Measurements from ENCODE around the gene SLC17A8. TPM values are rescaled to one million over a fixed set of nuclear protein-coding genes. Genes with fewer than 3 reads are reported as not detected.
"Not testable (repeated sequence)": the region's sequence is repeated elsewhere in the genome, so short reads cannot be mapped to it uniquely, and the experiment has no call there.

The SLC17A8 gene
- total RNA-seq = not detected
- long read RNA-seq, donor 1 = 0 reads
- long read RNA-seq, donor 2 = 0 reads

GRCh38 chr12:100356644-100357223, at the start of gene SLC17A8:
Gene SLC17A8 (plus strand): TSS chr12:100357074. CDS start chr12:100357392, 318 bp downstream.
- intact Hi-C loops (cut with DNase I) = no loop called here
- no peak for DNase-seq (ENCODE audit: low spot score)

DNA sequence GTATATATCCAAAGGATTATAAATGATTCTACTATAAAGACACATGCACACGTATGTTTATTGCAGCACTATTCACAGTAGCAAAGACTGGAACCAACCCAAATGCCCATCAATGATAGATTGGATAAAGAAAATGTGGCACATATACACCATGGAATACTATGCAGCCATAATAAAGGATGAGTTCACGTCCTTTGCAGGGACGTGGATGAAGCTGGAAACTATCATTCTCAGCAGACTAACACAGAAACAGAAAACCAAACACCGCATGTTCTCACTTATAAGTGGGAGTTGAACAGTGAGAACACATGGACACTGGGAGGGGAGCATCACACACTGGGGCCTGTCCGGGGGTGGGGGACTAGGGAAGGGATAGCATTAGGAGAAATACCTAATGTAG, 48.7 kb upstream of the SLC17A8 start:
- intact Hi-C loops (cut with DNase I); DNase-seq (ENCODE audit: low spot score): not testable (repeated sequence)

DNA sequence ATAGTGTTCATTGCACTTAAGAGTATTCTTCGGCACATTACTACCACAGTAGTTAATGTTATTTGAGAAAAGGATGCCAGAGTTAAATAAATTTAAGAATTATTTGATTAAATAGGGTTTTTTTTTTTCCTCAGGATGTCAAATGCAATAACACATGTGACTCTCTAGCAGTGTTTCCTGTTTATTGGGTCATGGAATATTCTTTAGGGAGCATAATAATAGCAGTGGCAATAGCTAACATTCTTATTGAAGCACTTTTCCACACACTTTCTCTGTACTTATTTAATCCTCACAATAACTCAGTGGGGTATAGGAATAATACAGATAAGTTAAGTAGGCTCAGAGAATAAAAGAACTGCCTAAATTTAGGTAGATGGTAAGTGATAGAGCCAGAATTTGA, 45.6 kb upstream of the SLC17A8 start:
- intact Hi-C loops (cut with DNase I) = no loop called here
- no peak for DNase-seq (ENCODE audit: low spot score)

GRCh38 chr12:100317371-100317770, 39.5 kb upstream of the SLC17A8 start:
- no peak for DNase-seq (ENCODE audit: low spot score)
- intact Hi-C loops (cut with DNase I) = no loop called here

GRCh38 chr12:100324498-100324897, 32.4 kb upstream of the SLC17A8 start:
- no peak for DNase-seq (ENCODE audit: low spot score)
- intact Hi-C loops (cut with DNase I) = no loop called here

DNA sequence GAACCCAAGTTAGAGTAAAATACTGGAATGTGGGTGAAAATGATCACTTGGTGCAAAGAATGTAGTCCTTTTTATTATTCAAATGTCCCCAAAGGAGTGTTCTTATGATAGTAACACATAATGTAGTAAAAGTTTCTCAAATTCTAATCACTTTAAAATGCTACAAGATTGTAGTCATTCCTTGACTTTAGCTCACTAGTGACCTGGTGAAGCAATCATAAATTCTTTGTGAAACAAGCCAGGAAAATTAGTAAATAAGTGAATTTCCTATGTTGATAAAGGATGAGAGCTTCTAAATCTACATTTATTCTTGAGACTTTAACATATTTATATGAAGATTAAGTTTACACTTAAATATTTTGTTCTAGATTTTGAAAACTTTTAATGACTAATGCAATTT, 30.7 kb upstream of the SLC17A8 start:
- no peak for DNase-seq (ENCODE audit: low spot score)
- intact Hi-C loops (cut with DNase I) = no loop called here

DNA sequence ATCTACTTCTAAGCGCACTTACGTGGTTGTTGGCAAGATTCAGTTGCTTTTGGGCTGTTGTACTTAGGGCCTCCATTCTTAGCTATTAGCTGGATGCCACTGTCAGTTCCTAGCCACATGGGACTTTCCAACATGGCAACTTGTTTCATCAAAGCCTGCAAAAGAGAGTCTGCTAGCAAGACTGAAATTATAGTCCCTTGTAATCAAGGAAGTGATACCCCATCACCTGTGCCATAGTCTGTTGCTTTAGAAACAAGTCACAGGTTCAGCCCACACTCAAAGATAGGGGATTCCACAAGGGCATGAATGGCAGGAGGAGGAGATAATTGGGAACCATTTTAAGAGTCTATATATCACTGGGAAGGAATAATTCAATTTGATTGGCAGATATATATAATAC, 27.1 kb upstream of the SLC17A8 start:
- no peak for DNase-seq (ENCODE audit: low spot score)
- intact Hi-C loops (cut with DNase I) = loop anchor here in 1 of 2 donors (2.0 kb wide), 1 partner anchor 267 kb away; no protein-coding TSS in a partner anchor

- intact Hi-C loops (cut with DNase I) = loop anchor here in 1 of 2 donors (2.0 kb wide), 1 partner anchor 269 kb away; no protein-coding TSS in a partner anchor
- DNase-seq (ENCODE audit: low spot score) = no peak
Observed at GRCh38 chr12:100331871-100332270, 25.0 kb upstream of the SLC17A8 start.

GRCh38 chr12:100332852-100333251, 24.0 kb upstream of the SLC17A8 start:
- intact Hi-C loops (cut with DNase I) = no loop called here
- DNase-seq (ENCODE audit: low spot score) = no peak

DNA sequence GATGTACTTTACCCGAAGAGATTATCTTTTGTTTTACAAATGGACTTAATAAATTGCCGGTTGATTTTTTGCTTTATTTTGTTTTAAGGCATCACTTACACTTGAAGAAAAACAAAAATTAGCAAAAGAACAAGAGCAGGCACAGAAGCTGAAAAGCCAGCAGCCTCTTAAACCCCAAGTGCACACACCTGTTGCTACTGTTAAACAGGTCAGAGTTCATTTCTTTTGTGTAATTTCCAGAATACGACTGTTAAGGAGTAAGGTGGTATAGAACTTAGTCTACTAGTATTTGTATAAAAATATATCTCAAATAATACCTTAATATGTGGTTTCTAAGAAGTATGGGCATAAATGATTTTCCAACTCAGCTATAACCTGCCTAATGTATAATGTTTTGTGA, 19.6 kb upstream of the SLC17A8 start:
- DNase-seq (ENCODE audit: low spot score) = no peak
- intact Hi-C loops (cut with DNase I) = no loop called here

GRCh38 chr12:100337727-100338126, 19.1 kb upstream of the SLC17A8 start:
- intact Hi-C loops (cut with DNase I) = no loop called here

DNA sequence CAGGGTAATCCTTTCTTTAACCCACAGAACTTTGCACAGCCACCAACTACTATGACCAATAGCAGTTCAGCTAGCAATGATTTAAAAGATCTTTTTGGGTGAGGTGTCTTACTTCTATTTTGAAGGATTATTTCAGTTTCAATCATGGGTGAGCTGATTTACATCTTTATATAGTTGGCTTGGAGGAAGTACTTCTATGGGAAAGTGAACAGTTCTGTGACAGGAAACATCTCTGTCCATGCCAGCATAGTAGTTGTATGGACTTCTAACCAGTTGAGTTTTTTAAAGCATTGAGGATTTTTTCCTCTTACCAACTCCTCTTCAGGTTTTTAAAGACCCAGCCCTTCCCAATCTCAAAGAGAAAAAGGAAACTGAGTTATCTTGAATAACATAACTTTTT, 17.8 kb upstream of the SLC17A8 start:
- no peak for DNase-seq (ENCODE audit: low spot score)
- intact Hi-C loops (cut with DNase I) = no loop called here

More at GRCh38 chr12:100337727-100338126, 19.1 kb upstream of the SLC17A8 start:
- DNase-seq (ENCODE audit: low spot score) = no peak

GRCh38 chr12:100342897-100343296, 14.0 kb upstream of the SLC17A8 start:
- intact Hi-C loops (cut with DNase I); DNase-seq (ENCODE audit: low spot score): not testable (repeated sequence)

DNA sequence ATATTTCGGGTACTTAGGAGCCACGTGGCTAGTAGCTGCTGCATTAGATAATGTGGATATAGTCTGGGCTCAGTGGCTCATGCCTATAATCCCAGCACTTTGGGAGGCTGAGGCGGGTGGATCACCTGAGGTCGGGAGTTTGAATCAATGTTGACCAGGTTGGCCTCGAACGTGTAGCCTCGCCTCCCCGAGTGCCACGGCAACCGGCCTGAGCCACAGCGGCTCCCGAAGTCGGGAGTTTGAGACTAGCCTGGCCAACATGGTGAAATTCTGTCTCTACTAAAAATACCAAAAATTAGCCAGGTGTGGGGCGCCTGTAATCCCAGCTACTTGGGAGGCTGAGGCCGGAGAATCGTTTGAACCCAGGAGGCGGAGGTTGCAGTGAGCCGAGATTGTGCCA, 12.5 kb upstream of the SLC17A8 start:
- intact Hi-C loops (cut with DNase I); DNase-seq (ENCODE audit: low spot score): not testable (repeated sequence)

- no peak for DNase-seq (ENCODE audit: low spot score)
- intact Hi-C loops (cut with DNase I) = loop anchor here in 1 of 2 donors (5.0 kb wide), 1 partner anchor 207 kb away; no protein-coding TSS in a partner anchor
Observed at GRCh38 chr12:100345020-100345767, 11.7 kb upstream of the SLC17A8 start.

- intact Hi-C loops (cut with DNase I) = loop anchor here in 1 of 2 donors (5.0 kb wide), 1 partner anchor 206 kb away; no protein-coding TSS in a partner anchor
- no peak for DNase-seq (ENCODE audit: low spot score)
Observed at GRCh38 chr12:100346660-100347059, 10.2 kb upstream of the SLC17A8 start.

GRCh38 chr12:100348657-100349454, 8.0 kb upstream of the SLC17A8 start:
- intact Hi-C loops (cut with DNase I) = loop anchor here in 1 of 2 donors (5.0 kb wide), 1 partner anchor 203 kb away; no protein-coding TSS in a partner anchor
- DNase-seq (ENCODE audit: low spot score) = no peak

DNA sequence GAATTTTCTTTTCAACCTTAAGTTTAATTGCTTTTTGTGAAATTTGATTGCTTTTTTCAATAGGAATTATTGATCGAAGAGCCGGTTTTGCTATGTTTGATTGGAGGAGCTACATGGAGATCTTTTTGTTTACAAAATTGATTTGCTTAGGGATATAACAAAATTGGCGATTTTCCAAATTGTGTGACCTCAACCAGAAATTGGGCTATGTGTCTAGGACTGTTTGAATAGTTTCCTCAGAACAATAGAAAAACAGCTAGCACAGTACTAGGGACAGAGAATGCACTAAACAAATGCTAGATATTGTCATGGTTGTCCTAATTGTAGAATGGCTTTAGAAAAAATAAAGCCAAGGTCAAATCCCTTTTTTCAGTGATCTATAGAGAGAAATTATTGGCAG, 2.4 kb downstream of the SLC17A8 start:
- intact Hi-C loops (cut with DNase I) = no loop called here
- DNase-seq (ENCODE audit: low spot score) = no peak

- DNase-seq (ENCODE audit: low spot score) = no peak
- intact Hi-C loops (cut with DNase I) = no loop called here
Observed at GRCh38 chr12:100359822-100360221, 2.9 kb downstream of the SLC17A8 start.

GRCh38 chr12:100360450-100360849, 3.6 kb downstream of the SLC17A8 start:
- intact Hi-C loops (cut with DNase I) = no loop called here

More at GRCh38 chr12:100360450-100360849, 3.6 kb downstream of the SLC17A8 start:
- no peak for DNase-seq (ENCODE audit: low spot score)
